GM12878 (cell line): Measurements from ENCODE around the gene LSM11. TPM values are rescaled to one million over a fixed set of nuclear protein-coding genes. Genes with fewer than 3 reads are reported as not detected.

Experiments used
- ATAC-seq: fragments of 200-7000 bp; cut with Tn5 transposase; 3 replicates; pipeline ENCODE4 v1.9.1; 2020; ENCODE audit warnings: mild to moderate bottlenecking, moderate library complexity
- BruUV-seq: library from RNA; stranded (reverse); fragments of 400-500 nt; replicated peaks from 2 replicates; lab custom pipeline; 2021; lab: Mats Ljungman, UMichigan
- CTCF ChIA-PET: fragments of 300-600 bp; sonication (Branson Sonifier 250); formaldehyde crosslinking; extraction: SDS; loops from one replicate; lab custom pipeline; 2021; ENCODE audit warnings: inconsistent platforms; lab: Yijun Ruan, JAX
- POLR2A ChIA-PET: fragments of 350-600 bp; formaldehyde crosslinking; extraction: SDS; loops from one replicate; lab custom pipeline; 2021; ENCODE audit warnings: inconsistent platforms; lab: Charles Lee
- RAD21 ChIA-PET: fragments of 300-600 bp; sonication (Branson Sonifier 250); formaldehyde crosslinking; loops from one replicate; lab custom pipeline; 2023; ENCODE audit warnings: antibody characterized with exemption; ENCODE audit not compliant: unreplicated experiment; lab: Charles Lee
- SMC1A ChIA-PET: fragments of 300-600 bp; sonication (Branson Sonifier 250); formaldehyde crosslinking; loops from one replicate; lab custom pipeline; 2023; ENCODE audit not compliant: unreplicated experiment, uncharacterized antibody; lab: Charles Lee
- DNase-seq: peaks from one replicate; pipeline ENCODE4 v3.0.0-alpha.2; 2011; ENCODE audit warnings: low read depth, low spot score
- FAIRE-seq: peaks from 3 replicates; lab custom pipeline; 2011; peaks lifted over from hg19 to GRCh38; lab: Jason Lieb, UNC
- H2AFZ ChIP-seq: 2 replicates; pipeline ENCODE4 v1.6.0; 2011; ENCODE audit warnings: low read depth, low read length, control low read depth; ENCODE audit not compliant: control insufficient read depth
- H3K27ac ChIP-seq: 2 replicates; pipeline ENCODE4 v1.5.1; 2011; ENCODE audit warnings: control low read depth; ENCODE audit not compliant: control insufficient read depth, insufficient read depth
- H3K27me3 ChIP-seq, 2 experiments: replicated peaks in 1 of 2; 2 replicates each; pipeline versions ENCODE4 v1.6.0 to v1.6.1; 2011; ENCODE audit warnings: low read length in 1 of 2; ENCODE audit not compliant: control insufficient read depth in 2 of 2, insufficient read depth in 2 of 2
- H3K36me3 ChIP-seq, 2 experiments: 2 replicates each; pipeline ENCODE4 v1.5.1; 2011; ENCODE audit warnings: low read length in 1 of 2; ENCODE audit not compliant: control insufficient read depth in 2 of 2, insufficient read depth in 2 of 2
- H3K4me1 ChIP-seq: 2 replicates; pipeline ENCODE4 v1.6.1; 2011; ENCODE audit warnings: mild to moderate bottlenecking, low read length, moderate library complexity, mixed read lengths; ENCODE audit not compliant: control insufficient read depth, insufficient read depth
- H3K4me2 ChIP-seq: 2 replicates; pipeline ENCODE4 v1.6.0; 2011; ENCODE audit warnings: control low read depth; ENCODE audit not compliant: control insufficient read depth, insufficient read depth
- H3K4me3 ChIP-seq: fragments of 200-600 bp; sonication (generic); 2 replicates; pipeline ENCODE4 v1.5.1; 2016
- H3K79me2 ChIP-seq: 2 replicates; pipeline ENCODE4 v1.6.0; 2011; ENCODE audit warnings: low read length; ENCODE audit not compliant: control insufficient read depth, insufficient read depth
- H3K9ac ChIP-seq: 2 replicates; pipeline ENCODE4 v1.8.0; 2011; ENCODE audit warnings: low read length, control low read depth, mixed read lengths; ENCODE audit not compliant: control insufficient read depth, insufficient read depth
- H3K9me3 ChIP-seq: replicated peaks from 3 replicates; pipeline ENCODE4 v1.5.1; 2011; ENCODE audit warnings: mild to moderate bottlenecking, low read length; ENCODE audit not compliant: control insufficient read depth, insufficient read depth
- H4K20me1 ChIP-seq: 2 replicates; pipeline ENCODE4 v1.6.0; 2011; ENCODE audit not compliant: control insufficient read depth, insufficient read depth
- FOXK2 ChIP-seq: fragments of 450-650 bp; IDR thresholded peaks from 2 replicates; pipeline ENCODE4 v1.6.1; 2017; ENCODE audit warnings: mild to moderate bottlenecking, moderate library complexity
- GABPA ChIP-seq: IDR thresholded peaks from 2 replicates; pipeline ENCODE4 v1.6.1; 2014; ENCODE audit warnings: antibody characterized with exemption, low read depth, mild to moderate bottlenecking, inconsistent platforms
- KDM1A ChIP-seq: fragments of 200-600 bp; sonication (generic); IDR thresholded peaks from 2 replicates; pipeline ENCODE4 v1.6.1; 2016; ENCODE audit warnings: borderline replicate concordance
- KLF5 ChIP-seq: fragments of 450-650 bp; IDR thresholded peaks from 2 replicates; pipeline ENCODE4 v1.6.1; 2014; ENCODE audit warnings: mild to moderate bottlenecking; ENCODE audit not compliant: partially characterized antibody
- MYB ChIP-seq: fragments of 150-350 bp; IDR thresholded peaks from 2 replicates; pipeline ENCODE4 v1.6.1; 2014; ENCODE audit warnings: mild to moderate bottlenecking, low read depth, low read length, borderline replicate concordance
- NR2F1 ChIP-seq: fragments of 450-650 bp; conservative IDR thresholded peaks from 2 replicates; pipeline ENCODE4 v1.6.1; 2017; ENCODE audit warnings: mild to moderate bottlenecking
- PAX5 ChIP-seq: IDR thresholded peaks from 2 replicates; pipeline ENCODE4 v1.6.1; 2011; ENCODE audit warnings: low read depth, low read length, borderline replicate concordance
- PML ChIP-seq: IDR thresholded peaks from 2 replicates; pipeline ENCODE4 v1.6.1; 2012; ENCODE audit warnings: low read length, inconsistent platforms
- STAT3 ChIP-seq: IDR thresholded peaks from 2 replicates; pipeline ENCODE4 v1.6.1; 2011; ENCODE audit warnings: low read depth, low read length, improper control_type of control experiment
- TAF1 ChIP-seq: IDR thresholded peaks from 2 replicates; pipeline ENCODE4 v1.6.1; 2011; ENCODE audit warnings: mild to moderate bottlenecking, low read depth, low read length, borderline replicate concordance
- TARDBP ChIP-seq: IDR thresholded peaks from 2 replicates; pipeline ENCODE4 v1.6.1; 2016; ENCODE audit warnings: borderline replicate concordance
- WGBS: methylation state at CpG from one replicate; pipeline ENCODE4 v1.1.6; 2016; ENCODE audit warnings: low lambda C conversion rate; ENCODE audit not compliant: insufficient replicate concordance, insufficient coverage; ENCODE audit errors: missing lambda C conversion rate; 5-methylcytosine and 5-hydroxymethylcytosine counted together
- in situ Hi-C: fragments of 300-500 bp; cut with MboI; formaldehyde crosslinking; loops from 9 replicates; pipeline ENCODE4 v1.14.3; 2018; ENCODE audit warnings: mixed read lengths
- intact Hi-C: fragments of 100-400 bp; cut with micrococcal nuclease; formaldehyde crosslinking; loops from one replicate; pipeline ENCODE4 v1.14.2; 2022; ENCODE audit not compliant: unreplicated experiment
- polyA plus RNA-seq, 11 experiments: library from polyadenylated mRNA; depleted of rRNA in 4 of 11; unstranded in 6 of 11; stranded (reverse) in 5 of 11; fragments of >200 nt; fragmentation: Nextera tagmentation in 4 of 11; fragmentation: Illumina TruSeq in 1 of 11; extraction: Ambion mirVana in 4 of 11; extraction: Trizol in 1 of 11; gene quantifications; 1 replicate in 1 of 11; 2 replicates in 10 of 11; pipeline versions ENCODE4 v1.2.1 to v1.2.3, GENCODE V29; 2011 to 2016; ENCODE audit warnings: inconsistent platforms in 2 of 11, missing spikeins in 2 of 11, low read depth in 1 of 11
- total RNA-seq, 4 experiments: library from RNA; depleted of rRNA in 3 of 4; stranded (reverse); fragments of >200 nt in 3 of 4; fragmentation: Illumina TruSeq in 1 of 4; extraction: Trizol in 1 of 4; gene quantifications; 2 replicates each; pipeline versions ENCODE4 v1.2.1 to v1.2.3, GENCODE V29; 2013 to 2021
- TF ChIP-seq, protein P1 (sequence below): IDR thresholded peaks from 2 replicates; pipeline ENCODE4 v1.6.1; 2011; ENCODE audit warnings: borderline replicate concordance, low read depth, mild to moderate bottlenecking, moderate library complexity, low read length; ENCODE audit not compliant: insufficient read depth, poor library complexity, severe bottlenecking

The LSM11 gene
- total and polyA plus RNA-seq, 10 of the 15 experiments (the other 5 are each of a cell fraction or from before 2014, with no cell fraction given), result 0.71 to 8.5 (median 4.2) TPM

- ATAC-seq, result no peak
- TF ChIP-seq, protein P1, sequence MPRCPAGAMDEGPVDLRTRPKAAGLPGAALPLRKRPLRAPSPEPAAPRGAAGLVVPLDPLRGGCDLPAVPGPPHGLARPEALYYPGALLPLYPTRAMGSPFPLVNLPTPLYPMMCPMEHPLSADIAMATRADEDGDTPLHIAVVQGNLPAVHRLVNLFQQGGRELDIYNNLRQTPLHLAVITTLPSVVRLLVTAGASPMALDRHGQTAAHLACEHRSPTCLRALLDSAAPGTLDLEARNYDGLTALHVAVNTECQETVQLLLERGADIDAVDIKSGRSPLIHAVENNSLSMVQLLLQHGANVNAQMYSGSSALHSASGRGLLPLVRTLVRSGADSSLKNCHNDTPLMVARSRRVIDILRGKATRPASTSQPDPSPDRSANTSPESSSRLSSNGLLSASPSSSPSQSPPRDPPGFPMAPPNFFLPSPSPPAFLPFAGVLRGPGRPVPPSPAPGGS, result peak; percentile 93
- TF ChIP-seq STAT3 (no peak), KDM1A (no peak), KLF5 (no peak), PAX5 (0 out of 2 replicates have a peak, but pooled peaks have one; percentile 29)
- Histone ChIP-seq H3K4me3 (no peak overlapping the region), H3K79me2 (no peaks in the 10 kb centered on the region), H2AFZ (no peak overlapping the region), H4K20me1 (peaks cover 2% of the 10 kb centered on the region; the same call in 1 of the 2 replicates), H3K36me3 (no peaks in the 10 kb centered on the region), H3K9me3 (no peaks in the 10 kb centered on the region), H3K4me1 (no peaks in the 10 kb centered on the region), H3K27me3 (no peaks in the 10 kb centered on the region), H3K4me2 (no peak overlapping the region), H3K27ac (no peak overlapping the region), H3K9ac (no peak overlapping the region)
- intact Hi-C loops, result no loop called here
- ChIA-PET CTCF (interaction anchor here (0.8 kb wide), 1 partner anchor 11 kb away, joined by 3 read pairs; no protein-coding TSS in a partner anchor), RAD21 (no interaction called here), SMC1A (no interaction called here), POLR2A (no interaction called here)
- FAIRE-seq, result no peak
- no TSS peak for BruUV-seq
- 84% methylated on average over 6 of the region's 7 CpGs for WGBS
- no peak for DNase-seq
- in situ Hi-C loops, result loop anchor here (10.0 kb wide), 1 partner anchor 1368 kb away; no protein-coding TSS in a partner anchor
Observed at GRCh38 chr5:157766442-157766841, 22.9 kb downstream of the LSM11 start.

GRCh38 chr5:157766902-157767301 is 23.4 kb downstream of the LSM11 start:
- H3K27ac ChIP-seq, result no peak overlapping the region
- H3K9me3 ChIP-seq, result no peaks in the 10 kb centered on the region
- ChIA-PET RAD21 (no interaction called here), SMC1A (no interaction called here), POLR2A (no interaction called here), CTCF (interaction anchor here (0.8 to 2.1 kb wide), 3 partner anchors 8 to 24 kb away, joined by 3 to 9 read pairs (median 4); no protein-coding TSS in a partner anchor)
- H3K4me2 ChIP-seq, result no peak overlapping the region
- H3K9ac ChIP-seq, result no peak overlapping the region
- FAIRE-seq (no peak), DNase-seq (no peak), ATAC-seq (no peak)
- no peaks in the 10 kb centered on the region for H3K79me2 ChIP-seq
- in situ Hi-C loops, result loop anchor here (10.0 kb wide), 1 partner anchor 1368 kb away; no protein-coding TSS in a partner anchor
- no TSS peak for BruUV-seq
- WGBS, result 20% methylated on average over 1 of the region's 1 CpG
- H2AFZ ChIP-seq, result no peak overlapping the region
- H3K27me3 ChIP-seq, result no peaks in the 10 kb centered on the region
- intact Hi-C loops, result no loop called here
- H3K4me1 ChIP-seq, result no peaks in the 10 kb centered on the region
- H4K20me1 ChIP-seq, result peaks cover 2% of the 10 kb centered on the region; the same call in 1 of the 2 replicates
- H3K36me3 ChIP-seq, result no peaks in the 10 kb centered on the region
- no peak overlapping the region for H3K4me3 ChIP-seq
- no peak for TF ChIP-seq PML
- TF ChIP-seq NR2F1, result no peak
- TF ChIP-seq FOXK2, result no peak
- no peak for TF ChIP-seq TARDBP
- TF ChIP-seq GABPA, result no peak
- no peak for TF ChIP-seq TAF1
- TF ChIP-seq MYB, result no peak
